Prostate gland (tissue), 2 donors: Measurements from ENCODE around the gene KLHL36. TPM values are rescaled to one million over a fixed set of nuclear protein-coding genes. Genes with fewer than 3 reads are reported as not detected.

ENCODE experiments used
- DNase-seq: peaks from one replicate; pipeline ENCODE4 v3.0.0-alpha.2; 2019; ENCODE audit warnings: low spot score
- H3K27ac ChIP-seq, 2 donors: fragments of 200-600 bp; sonication (generic); 2 replicates each; pipeline ENCODE4 v1.5.1; 2017 to 2019
- H3K27me3 ChIP-seq: fragments of 200-600 bp; sonication (generic); replicated peaks from 2 replicates; pipeline ENCODE4 v1.5.1; 2019; ENCODE audit not compliant: insufficient read depth
- H3K36me3 ChIP-seq, 2 donors: fragments of 200-600 bp; sonication (generic); 1 replicate in 1 of 2; 2 replicates in 1 of 2; pipeline versions ENCODE4 v1.5.1 to v1.8.1; 2017 to 2019
- H3K4me1 ChIP-seq: fragments of 200-600 bp; sonication (generic); replicated peaks from 2 replicates; pipeline ENCODE4 v1.5.1; 2019
- H3K4me3 ChIP-seq, 2 donors: fragments of 200-600 bp; sonication (generic); 2 replicates each; pipeline ENCODE4 v1.5.1; 2017 to 2019
- H3K9me3 ChIP-seq: fragments of 200-600 bp; sonication (generic); 2 replicates; pipeline ENCODE4 v1.5.1; 2017
- CTCF ChIP-seq, 4 experiments: fragments of 200-600 bp in 2 of 4; fragments of 450-650 bp in 2 of 4; sonication (generic) in 2 of 4; IDR thresholded peaks; 1 replicate in 3 of 4; 2 replicates in 1 of 4; pipeline ENCODE4 v1.5.1; 2016 to 2019; ENCODE audit warnings: antibody characterized with exemption in 4 of 4, mild to moderate bottlenecking in 2 of 4, moderate library complexity in 2 of 4
- POLR2A ChIP-seq: fragments of 450-650 bp; IDR thresholded peaks from one replicate; pipeline ENCODE4 v1.6.1; 2016; ENCODE audit warnings: antibody characterized with exemption, mild to moderate bottlenecking
- POLR2AphosphoS5 ChIP-seq: sonication (generic); formaldehyde crosslinking; IDR thresholded peaks from one replicate; pipeline ENCODE4 v1.6.1; 2017; ENCODE audit warnings: antibody characterized with exemption
- WGBS: methylation state at CpG from one replicate; pipeline ENCODE4 v1.1.5; 2018; 5-methylcytosine and 5-hydroxymethylcytosine counted together
- intact Hi-C: fragments of 100-400 bp; cut with DNase I; formaldehyde crosslinking; loops from one replicate; pipeline ENCODE4 v1.14.2; 2022
- total RNA-seq, 2 donors: library from RNA; depleted of rRNA; stranded (reverse); fragments of >200 nt; gene quantifications; one replicate each; pipeline ENCODE4 v1.1.0, GENCODE V29; 2016

The KLHL36 gene
- total RNA-seq, 2 donors from 2014 or later: 57.1 to 106 TPM

GRCh38 chr16:84612686-84613085 lies 35.6 kb upstream of the KLHL36 start:
- H3K9me3 ChIP-seq: no peaks in the 10 kb centered on the region
- H3K4me3 ChIP-seq: no peak overlapping the region
- no peak for DNase-seq
- H3K4me1 ChIP-seq: peaks cover 9% of the 10 kb centered on the region
- 98% methylated on average over 7 of the region's 7 CpGs for WGBS
- intact Hi-C loops: no loop called here
- H3K36me3 ChIP-seq: no peaks in the 10 kb centered on the region
- H3K27ac ChIP-seq: no peak overlapping the region
- H3K27me3 ChIP-seq: no peaks in the 10 kb centered on the region
- TF ChIP-seq CTCF (IDR thresholded peaks at IDR 0.05) (no peak), POLR2AphosphoS5 (no peak), POLR2A (no peak)

DNA sequence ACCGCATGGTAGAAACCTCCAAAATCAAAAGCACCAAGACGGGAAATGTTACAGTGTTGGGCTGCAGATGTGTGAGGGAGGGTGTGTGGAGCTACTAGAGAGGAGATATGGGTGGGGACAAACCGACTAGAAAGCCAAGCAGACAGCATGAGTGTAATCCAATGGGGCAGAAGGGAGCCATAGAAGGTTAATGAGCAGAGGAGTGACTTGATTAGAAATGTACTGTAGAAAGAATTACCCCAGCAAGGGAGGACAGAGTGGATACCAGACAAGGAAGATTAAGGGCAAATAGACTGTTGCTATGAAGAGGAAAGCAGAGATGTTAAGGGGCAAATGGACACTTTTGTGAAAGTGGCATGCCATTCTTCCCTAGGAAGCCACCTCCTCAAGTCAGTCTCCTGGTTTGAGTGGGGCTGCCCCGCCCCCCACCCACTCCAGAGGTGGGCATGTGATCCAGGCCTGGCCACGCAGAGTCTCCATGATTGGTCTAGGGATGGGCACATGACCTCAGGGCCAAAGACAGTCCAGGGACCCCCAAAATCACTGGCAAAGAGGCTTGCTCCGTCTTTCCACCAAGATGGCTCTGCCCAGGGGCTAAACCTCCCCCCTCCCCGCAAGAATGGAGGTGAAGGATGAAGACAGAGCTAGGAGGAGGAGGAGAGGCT lies 34.8 kb upstream of the KLHL36 start:
- no peaks in the 10 kb centered on the region for H3K36me3 ChIP-seq
- no peaks in the 10 kb centered on the region for H3K9me3 ChIP-seq
- 90% methylated on average over 7 of the region's 7 CpGs for WGBS
- no peaks in the 10 kb centered on the region for H3K27me3 ChIP-seq
- TF ChIP-seq POLR2A (no peak), CTCF (IDR thresholded peaks at IDR 0.05) (no peak), POLR2AphosphoS5 (no peak)
- intact Hi-C loops: no loop called here
- peaks cover 9% of the 10 kb centered on the region for H3K4me1 ChIP-seq
- no peak overlapping the region for H3K27ac ChIP-seq
- no peak for DNase-seq
- no peak overlapping the region for H3K4me3 ChIP-seq

DNA sequence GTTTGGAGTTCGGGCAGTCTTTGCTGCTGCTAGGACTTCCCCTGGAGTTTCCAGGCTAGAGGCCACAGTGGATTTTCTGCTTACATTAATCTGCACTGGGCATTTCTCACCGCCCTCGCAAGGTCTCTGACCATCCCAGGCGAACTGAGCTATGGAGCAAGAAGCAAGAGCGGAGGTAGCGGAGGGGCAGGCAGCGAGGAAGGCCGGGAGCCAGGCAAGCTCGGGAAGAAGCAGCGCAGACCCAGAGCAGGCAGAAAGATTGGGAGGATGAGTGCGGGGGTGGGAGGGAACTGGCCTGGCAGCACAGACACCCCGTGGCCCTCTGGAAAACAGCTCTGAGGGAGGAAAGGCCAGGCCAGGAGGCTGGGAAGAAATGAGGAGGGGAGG lies 34.2 kb upstream of the KLHL36 start:
- no peak for DNase-seq
- TF ChIP-seq POLR2AphosphoS5 (no peak), CTCF (IDR thresholded peaks at IDR 0.05) (no peak), POLR2A (no peak)
- H3K27ac ChIP-seq: no peak overlapping the region
- H3K36me3 ChIP-seq: no peaks in the 10 kb centered on the region
- no peaks in the 10 kb centered on the region for H3K27me3 ChIP-seq
- H3K9me3 ChIP-seq: no peaks in the 10 kb centered on the region
- no peak overlapping the region for H3K4me3 ChIP-seq
- intact Hi-C loops: no loop called here
- peaks cover 9% of the 10 kb centered on the region for H3K4me1 ChIP-seq
- 89% methylated on average over 12 of the region's 12 CpGs for WGBS

- no peak overlapping the region for H3K27ac ChIP-seq
- 97% methylated on average over 3 of the region's 3 CpGs for WGBS
- DNase-seq: no peak
- no peaks in the 10 kb centered on the region for H3K27me3 ChIP-seq
- H3K36me3 ChIP-seq: no peaks in the 10 kb centered on the region
- no peak overlapping the region for H3K4me3 ChIP-seq
- intact Hi-C loops: no loop called here
- TF ChIP-seq POLR2A (no peak), CTCF (IDR thresholded peaks at IDR 0.05) (no peak)
- no peaks in the 10 kb centered on the region for H3K9me3 ChIP-seq
- peaks cover 9% of the 10 kb centered on the region for H3K4me1 ChIP-seq
These were observed 33.7 kb upstream of the KLHL36 start for GRCh38 chr16:84614623-84614967.

DNA sequence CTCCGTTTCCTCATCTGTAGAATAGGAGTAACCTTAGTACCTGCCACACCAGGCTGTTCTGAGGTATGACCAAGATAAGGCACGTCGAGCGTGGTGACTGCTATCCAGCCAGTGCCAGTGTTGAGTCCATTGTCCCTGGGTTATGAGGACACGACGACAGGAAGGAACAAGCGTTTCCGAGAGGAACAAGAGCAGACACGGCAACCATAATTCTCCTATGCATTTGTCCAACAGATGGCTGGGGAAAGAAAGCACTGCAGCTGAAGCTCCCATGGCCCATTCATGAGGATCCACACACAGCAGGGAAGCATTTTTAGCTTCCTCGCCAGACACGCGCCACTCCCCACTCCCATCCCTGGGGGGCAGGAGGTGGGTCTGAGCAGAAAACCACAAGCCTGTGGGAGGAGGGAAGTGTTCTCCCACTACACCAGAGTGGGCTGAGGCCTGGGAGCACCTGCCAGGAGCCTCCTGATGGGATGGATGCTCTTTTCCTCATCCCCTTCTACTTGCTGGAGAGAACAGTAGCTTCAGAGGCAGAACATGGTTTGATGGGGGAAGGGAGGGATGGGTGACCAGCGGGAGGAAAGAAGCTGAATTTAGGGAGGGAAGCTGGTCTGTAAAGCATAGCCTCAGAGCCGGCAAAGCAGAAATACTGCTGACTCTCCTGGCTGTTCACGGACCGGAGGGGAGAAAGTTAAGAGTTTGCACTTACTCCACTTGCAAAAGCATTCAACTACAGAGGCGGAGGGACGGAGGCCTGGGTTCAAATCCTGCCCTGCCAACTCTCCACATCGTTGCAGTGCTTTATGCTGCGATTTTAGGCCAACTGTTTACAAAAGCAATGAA lies 33.1 kb upstream of the KLHL36 start:
- H3K27ac ChIP-seq: no peak overlapping the region
- no peak for DNase-seq
- no peak for TF ChIP-seq POLR2A
- TF ChIP-seq CTCF (IDR thresholded peaks at IDR 0.05): no peak
- no peak for TF ChIP-seq POLR2AphosphoS5
- H3K4me1 ChIP-seq: peaks cover 9% of the 10 kb centered on the region
- H3K27me3 ChIP-seq: no peaks in the 10 kb centered on the region
- no peak overlapping the region for H3K4me3 ChIP-seq
- no peaks in the 10 kb centered on the region for H3K9me3 ChIP-seq
- H3K36me3 ChIP-seq: no peaks in the 10 kb centered on the region
- WGBS: 85% methylated on average over 20 of the region's 20 CpGs
- intact Hi-C loops: loop anchor here (5.0 kb wide), 1 partner anchor 83 kb away; no protein-coding TSS in a partner anchor
